ENCODE data around the gene IP6K1.

The IP6K1 gene

GRCh38 chr3:49732597-49732996 lies 53.7 kb downstream of the IP6K1 start:
- no peak overlapping the region for H3K4me3 ChIP-seq (ENCODE audit: low read length)
- no peak for DNase-seq (ENCODE audit: low read depth, low spot score)

- no peak for DNase-seq (ENCODE audit: low read depth, low spot score)
- no peak overlapping the region for H3K4me3 ChIP-seq (ENCODE audit: low read length)
Measured at GRCh38 chr3:49729966-49730609, 56.3 kb downstream of the IP6K1 start.

- no peak for DNase-seq (ENCODE audit: low read depth, low spot score)
- H3K4me3 ChIP-seq (ENCODE audit: low read length) = no peak overlapping the region
Measured at GRCh38 chr3:49727924-49728361, 58.4 kb downstream of the IP6K1 start.

- no peak for DNase-seq (ENCODE audit: low read depth, low spot score)
- H3K4me3 ChIP-seq (ENCODE audit: low read length) = no peak overlapping the region
Measured at GRCh38 chr3:49727154-49727923, 59.0 kb downstream of the IP6K1 start.

- DNase-seq (ENCODE audit: low read depth, low spot score) = no peak
- no peak overlapping the region for H3K4me3 ChIP-seq (ENCODE audit: low read length)
Measured at GRCh38 chr3:49725906-49726681, 60.2 kb downstream of the IP6K1 start.

- no peak for DNase-seq (ENCODE audit: low read depth, low spot score)
- H3K4me3 ChIP-seq (ENCODE audit: low read length) = peak overlapping the region; percentile 99
Measured at GRCh38 chr3:49724586-49724985, 61.8 kb downstream of the IP6K1 start.

- peak; percentile 83 for DNase-seq (ENCODE audit: low read depth, low spot score)
- H3K4me3 ChIP-seq (ENCODE audit: low read length) = peak within 1 kb of the TSS; percentile 99
Measured at GRCh38 chr3:49723628-49724551, 62.5 kb downstream of the IP6K1 start, which contains the start of gene GMPPB. Gene GMPPB (minus strand): TSS chr3:49723951. CDS start chr3:49723726, 225 bp downstream.

- DNase-seq (ENCODE audit: low read depth, low spot score) = peak; percentile 54
- peak overlapping the region; percentile 99 for H3K4me3 ChIP-seq (ENCODE audit: low read length)
Measured at GRCh38 chr3:49723296-49723627, 63.1 kb downstream of the IP6K1 start.

- no peak for DNase-seq (ENCODE audit: low read depth, low spot score)
- H3K4me3 ChIP-seq (ENCODE audit: low read length) = peak overlapping the region; percentile 99
Measured at GRCh38 chr3:49722896-49723295, 63.4 kb downstream of the IP6K1 start.

GRCh38 chr3:49721896-49722781 lies 64.2 kb downstream of the IP6K1 start:
- DNase-seq (ENCODE audit: low read depth, low spot score) = no peak
- H3K4me3 ChIP-seq (ENCODE audit: low read length) = peak overlapping the region; percentile 99

GRCh38 chr3:49721596-49721895 lies 64.8 kb downstream of the IP6K1 start:
- no peak for DNase-seq (ENCODE audit: low read depth, low spot score)
- H3K4me3 ChIP-seq (ENCODE audit: low read length) = no peak overlapping the region

- no peak for DNase-seq (ENCODE audit: low read depth, low spot score)
- no peak overlapping the region for H3K4me3 ChIP-seq (ENCODE audit: low read length)
Measured at GRCh38 chr3:49720855-49721595, 65.3 kb downstream of the IP6K1 start.

- peak; percentile 81 for DNase-seq (ENCODE audit: low read depth, low spot score)
Measured at GRCh38 chr3:49719214-49719884, 67.0 kb downstream of the IP6K1 start, which contains the start of gene AMIGO3. Gene AMIGO3 (minus strand): TSS chr3:49719684. CDS start chr3:49719465, 219 bp downstream.

GRCh38 chr3:49718858-49719213 lies 67.5 kb downstream of the IP6K1 start:
- peak overlapping the region; percentile 57 for H3K4me3 ChIP-seq (ENCODE audit: low read length)
- no peak for DNase-seq (ENCODE audit: low read depth, low spot score)

More at GRCh38 chr3:49719214-49719884, 67.0 kb downstream of the IP6K1 start, which contains the start of gene AMIGO3:
- H3K4me3 ChIP-seq (ENCODE audit: low read length) = peak within 1 kb of the TSS; percentile 57

- H3K4me3 ChIP-seq (ENCODE audit: low read length) = no peak overlapping the region
- no peak for DNase-seq (ENCODE audit: low read depth, low spot score)
Measured at GRCh38 chr3:49717959-49718857, 68.1 kb downstream of the IP6K1 start.
